Measurements from ENCODE around the gene SKA2. TPM values are rescaled to one million over a fixed set of nuclear protein-coding genes. Genes with fewer than 3 reads are reported as not detected.
"Not testable (repeated sequence)": the region's sequence is repeated elsewhere in the genome, so short reads cannot be mapped to it uniquely, and the experiment has no call there.

Gene SKA2
- total and polyA plus RNA-seq, 4 donors, result 20.5 to 111 (median 27.5) TPM

DNA sequence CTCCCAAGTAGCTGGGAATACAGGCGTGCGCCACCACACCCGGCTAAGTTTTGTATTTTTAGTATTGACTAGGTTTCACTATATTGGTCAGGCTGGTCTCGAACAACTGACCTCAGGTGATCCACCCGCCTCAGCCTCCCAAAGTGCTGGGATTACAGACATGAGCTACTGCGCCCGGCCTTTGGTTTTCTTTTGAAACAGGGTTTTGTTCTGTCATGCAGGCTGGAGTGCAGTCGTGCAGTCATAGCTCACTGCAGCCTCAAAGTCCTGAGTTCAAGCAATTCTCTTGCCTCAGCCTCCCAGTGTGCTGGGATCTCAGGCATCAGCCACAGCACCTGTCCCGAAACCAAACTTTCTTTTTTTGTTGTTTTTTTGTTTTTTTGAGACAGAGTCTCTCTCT, 25.6 kb upstream of the SKA2 start:
- DNase-seq (no peak), ATAC-seq (ENCODE audit: low FRiP score) (no peak)
- H3K4me3 ChIP-seq (ENCODE audit: low read length in 2 of 2), result no peak overlapping the region
- H3K27me3 ChIP-seq (ENCODE audit: control insufficient read depth in 1 of 2, insufficient read depth in 2 of 2, low read length in 1 of 2), result no peaks in the 10 kb centered on the region
- H3K27ac ChIP-seq (ENCODE audit: low read depth in 1 of 2, low read length in 2 of 2), result no peak overlapping the region
- no peaks in the 10 kb centered on the region for H3K9me3 ChIP-seq (ENCODE audit: control insufficient read depth, low read length)
- intact Hi-C loops (cut with DNase I), result no loop called here
- H3K4me1 ChIP-seq (ENCODE audit: control insufficient read depth in 1 of 2, insufficient read depth in 2 of 2, low read length in 2 of 2), result no peaks in the 10 kb centered on the region
- 97 to 99% methylated on average over 9 of the region's 9 CpGs for WGBS, 2 donors
- H3K36me3 ChIP-seq (ENCODE audit: control insufficient read depth in 1 of 2, insufficient read depth in 2 of 2, low read length in 1 of 2), result no peaks in the 10 kb centered on the region

DNA sequence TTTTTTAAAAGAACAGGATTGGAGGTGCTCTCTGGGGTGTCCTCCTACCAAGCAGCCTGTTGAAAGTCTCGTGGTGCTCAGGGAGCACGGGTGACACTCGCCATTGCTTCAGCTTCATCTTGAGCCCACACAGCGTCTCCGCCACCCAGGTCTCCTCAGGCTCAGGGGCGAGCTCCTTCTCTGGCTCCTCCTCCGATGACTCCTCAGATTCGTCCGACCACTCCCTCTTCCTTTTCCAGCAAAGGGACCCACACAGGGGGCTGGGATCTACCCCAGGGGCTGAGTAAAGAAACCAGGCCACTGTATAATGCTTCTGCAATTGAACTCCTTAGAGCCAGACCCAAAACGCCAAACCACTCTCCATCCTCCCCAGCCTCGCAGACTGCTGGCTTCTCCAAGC, 24.6 kb upstream of the SKA2 start:
- DNase-seq; H3K4me1 ChIP-seq (ENCODE audit: control insufficient read depth in 1 of 2, insufficient read depth in 2 of 2, low read length in 2 of 2); H3K36me3 ChIP-seq (ENCODE audit: control insufficient read depth in 1 of 2, insufficient read depth in 2 of 2, low read length in 1 of 2); H3K27me3 ChIP-seq (ENCODE audit: control insufficient read depth in 1 of 2, insufficient read depth in 2 of 2, low read length in 1 of 2); intact Hi-C loops (cut with DNase I); H3K27ac ChIP-seq (ENCODE audit: low read depth in 1 of 2, low read length in 2 of 2); H3K4me3 ChIP-seq (ENCODE audit: low read length in 2 of 2); ATAC-seq (ENCODE audit: low FRiP score); H3K9me3 ChIP-seq (ENCODE audit: control insufficient read depth, low read length): not testable (repeated sequence)
- 94 to 95% methylated on average over 11 of the region's 11 CpGs for WGBS, 2 donors

DNA sequence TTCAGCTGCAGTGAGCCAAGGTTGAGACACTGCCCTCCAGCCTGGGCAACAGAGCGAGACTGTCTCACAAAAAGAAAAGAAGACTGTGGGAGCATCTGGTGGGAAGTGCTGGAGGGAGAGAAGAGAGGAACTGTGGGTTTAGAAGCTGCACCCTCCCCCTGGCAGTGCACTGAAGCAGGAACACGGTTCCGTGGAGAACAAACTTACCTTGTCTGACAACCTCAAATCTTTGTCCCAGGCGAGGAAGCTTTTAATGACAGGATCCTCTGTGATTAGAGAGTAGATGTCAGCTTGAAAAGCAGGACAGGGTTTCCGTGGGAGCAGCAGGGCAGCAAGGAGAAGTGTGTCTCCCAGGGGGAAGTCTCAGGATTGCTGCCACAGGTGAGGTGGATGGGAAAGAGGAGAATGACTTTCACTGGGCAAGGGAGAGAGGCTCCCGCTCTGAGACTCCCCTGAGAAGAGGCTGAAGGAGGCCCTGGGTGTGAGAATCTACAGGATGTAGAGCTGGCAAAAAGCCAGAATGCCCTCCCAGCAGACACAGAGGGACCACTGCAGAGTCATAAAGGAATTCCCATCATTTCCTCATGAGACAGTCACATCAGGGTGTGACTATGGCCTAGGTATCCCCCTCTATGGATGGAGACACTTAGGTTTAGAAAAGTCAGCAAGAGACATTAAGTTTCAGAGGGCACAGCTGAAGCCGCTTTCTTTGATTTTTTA, 23.4 kb upstream of the SKA2 start:
- no peak for DNase-seq
- Histone ChIP-seq H3K9me3 (ENCODE audit: control insufficient read depth, low read length) (no peaks in the 10 kb centered on the region), H3K4me3 (ENCODE audit: low read length in 2 of 2) (no peak overlapping the region), H3K27me3 (ENCODE audit: control insufficient read depth in 1 of 2, insufficient read depth in 2 of 2, low read length in 1 of 2) (no peaks in the 10 kb centered on the region), H3K27ac (ENCODE audit: low read depth in 1 of 2, low read length in 2 of 2) (no peak overlapping the region), H3K36me3 (ENCODE audit: control insufficient read depth in 1 of 2, insufficient read depth in 2 of 2, low read length in 1 of 2) (no peaks in the 10 kb centered on the region), H3K4me1 (ENCODE audit: control insufficient read depth in 1 of 2, insufficient read depth in 2 of 2, low read length in 2 of 2) (no peaks in the 10 kb centered on the region)
- WGBS, 2 donors, result 82 to 90% methylated on average over 7 of the region's 7 CpGs
- no peak for ATAC-seq (ENCODE audit: low FRiP score)
- intact Hi-C loops (cut with DNase I), result no loop called here

DNA sequence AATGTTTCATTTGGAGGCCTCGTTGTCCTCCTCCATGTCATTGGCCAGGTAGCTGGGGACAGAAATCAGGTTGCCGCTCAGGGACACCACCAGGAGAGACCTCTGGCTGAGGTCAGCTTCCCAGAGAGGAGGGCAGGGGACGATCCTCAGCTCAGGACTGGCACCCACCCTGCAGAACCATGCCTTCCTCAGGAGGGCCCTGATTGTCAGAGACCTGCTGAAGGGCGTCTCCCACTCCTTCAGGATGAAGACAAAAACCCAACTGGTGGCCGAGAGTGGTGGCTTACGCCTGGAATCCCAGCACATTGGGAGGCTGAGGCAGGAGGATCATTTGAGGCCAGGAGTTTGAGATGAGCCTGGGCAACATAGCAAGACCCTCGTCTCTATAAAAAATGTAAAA, 20.1 kb upstream of the SKA2 start:
- ATAC-seq (ENCODE audit: low FRiP score) (no peak), DNase-seq (no peak)
- intact Hi-C loops (cut with DNase I), result no loop called here
- Histone ChIP-seq H3K27me3 (ENCODE audit: control insufficient read depth in 1 of 2, insufficient read depth in 2 of 2, low read length in 1 of 2) (no peaks in the 10 kb centered on the region), H3K9me3 (ENCODE audit: control insufficient read depth, low read length) (no peaks in the 10 kb centered on the region), H3K4me1 (ENCODE audit: control insufficient read depth in 1 of 2, insufficient read depth in 2 of 2, low read length in 2 of 2) (no peaks in the 10 kb centered on the region), H3K36me3 (ENCODE audit: control insufficient read depth in 1 of 2, insufficient read depth in 2 of 2, low read length in 1 of 2) (no peaks in the 10 kb centered on the region), H3K4me3 (ENCODE audit: low read length in 2 of 2) (no peak overlapping the region), H3K27ac (ENCODE audit: low read depth in 1 of 2, low read length in 2 of 2) (no peak overlapping the region)
- WGBS, 2 donors, result 92 to 99% methylated on average over 7 of the region's 7 CpGs

DNA sequence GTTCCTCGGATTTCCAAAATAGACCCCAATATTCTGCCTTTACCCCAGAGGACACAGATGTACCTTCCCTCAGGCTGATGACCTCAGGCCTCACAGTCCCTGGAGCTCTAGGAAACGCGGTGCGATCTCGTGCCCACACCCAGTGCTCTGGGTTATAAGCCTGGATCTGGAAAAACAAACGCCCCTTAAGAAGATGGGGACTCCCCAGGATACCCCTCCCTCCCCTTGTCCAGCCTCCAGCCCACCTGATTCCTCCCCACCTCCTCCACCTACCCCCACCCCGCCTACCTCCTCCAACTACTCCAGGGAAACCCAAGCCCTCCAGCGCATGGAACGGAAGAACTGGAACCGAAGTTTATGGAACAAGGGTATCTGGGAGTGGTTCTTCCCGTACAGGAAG, 19.7 kb upstream of the SKA2 start:
- intact Hi-C loops (cut with DNase I), result no loop called here
- no peaks in the 10 kb centered on the region for H3K9me3 ChIP-seq (ENCODE audit: control insufficient read depth, low read length)
- no peak overlapping the region for H3K27ac ChIP-seq (ENCODE audit: low read depth in 1 of 2, low read length in 2 of 2)
- no peaks in the 10 kb centered on the region for H3K27me3 ChIP-seq (ENCODE audit: control insufficient read depth in 1 of 2, insufficient read depth in 2 of 2, low read length in 1 of 2)
- DNase-seq, result no peak
- no peak for ATAC-seq (ENCODE audit: low FRiP score)
- H3K36me3 ChIP-seq (ENCODE audit: control insufficient read depth in 1 of 2, insufficient read depth in 2 of 2, low read length in 1 of 2), result no peaks in the 10 kb centered on the region
- 97 to 98% methylated on average over 11 of the region's 11 CpGs for WGBS, 2 donors
- no peaks in the 10 kb centered on the region for H3K4me1 ChIP-seq (ENCODE audit: control insufficient read depth in 1 of 2, insufficient read depth in 2 of 2, low read length in 2 of 2)
- no peak overlapping the region for H3K4me3 ChIP-seq (ENCODE audit: low read length in 2 of 2)

DNA sequence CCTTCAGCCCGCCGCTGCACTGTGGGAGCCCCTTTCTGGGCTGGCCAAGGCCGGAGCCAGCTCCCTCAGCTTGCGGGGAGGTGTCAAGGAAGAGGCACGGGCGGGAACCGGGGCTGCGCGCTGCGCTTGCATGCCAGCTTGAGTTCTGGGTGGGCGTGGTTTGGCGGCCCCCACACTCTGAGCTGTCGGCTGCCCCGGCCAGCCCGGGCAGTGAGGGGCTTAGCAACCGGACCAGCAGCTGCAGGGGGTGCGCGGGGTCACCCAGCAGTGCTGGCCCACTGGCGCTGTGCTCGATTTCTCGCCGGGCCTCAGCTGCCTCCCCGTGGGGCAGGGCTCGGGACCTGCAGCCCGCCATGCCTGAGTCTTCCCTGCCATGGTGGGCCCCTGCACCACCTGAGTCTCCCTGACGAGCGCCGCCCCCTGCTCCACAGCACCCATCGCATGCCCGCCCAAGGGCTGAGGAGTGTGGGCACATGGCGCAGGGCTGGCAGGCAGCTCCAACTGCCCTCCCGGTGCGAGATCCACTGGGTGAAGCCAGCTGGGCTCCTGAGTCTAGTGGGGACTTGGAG, 17.5 kb upstream of the SKA2 start:
- Histone ChIP-seq H3K27me3 (ENCODE audit: control insufficient read depth in 1 of 2, insufficient read depth in 2 of 2, low read length in 1 of 2) (no peaks in the 10 kb centered on the region), H3K27ac (ENCODE audit: low read depth in 1 of 2, low read length in 2 of 2) (no peak overlapping the region), H3K36me3 (ENCODE audit: control insufficient read depth in 1 of 2, insufficient read depth in 2 of 2, low read length in 1 of 2) (no peaks in the 10 kb centered on the region), H3K9me3 (ENCODE audit: control insufficient read depth, low read length) (no peaks in the 10 kb centered on the region), H3K4me1 (ENCODE audit: control insufficient read depth in 1 of 2, insufficient read depth in 2 of 2, low read length in 2 of 2) (no peaks in the 10 kb centered on the region), H3K4me3 (ENCODE audit: low read length in 2 of 2) (no peak overlapping the region)
- intact Hi-C loops (cut with DNase I), result no loop called here
- 96 to 98% methylated on average over 33 of the region's 33 CpGs for WGBS, 2 donors
- ATAC-seq (ENCODE audit: low FRiP score), result no peak
- no peak for DNase-seq

DNA sequence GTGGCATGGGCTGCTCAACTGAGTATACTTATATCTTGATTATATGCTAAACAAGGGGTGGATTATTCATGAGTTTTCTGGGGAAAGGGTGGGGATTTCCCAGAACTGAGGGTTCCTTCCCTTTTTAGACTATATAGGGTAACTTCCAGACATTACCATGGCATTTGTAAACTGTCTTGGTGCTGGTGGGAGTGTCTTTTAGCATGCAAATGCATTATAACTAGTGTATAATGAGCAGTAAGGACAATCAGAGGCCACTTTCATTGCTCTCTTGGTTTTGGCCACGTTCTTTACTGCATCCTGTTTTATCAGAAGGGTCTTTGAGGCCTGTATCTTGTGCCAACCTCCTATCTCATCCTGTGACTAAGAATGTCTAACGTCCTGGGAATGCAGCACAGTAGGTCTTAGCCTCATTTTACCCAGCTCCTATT, 12.6 kb upstream of the SKA2 start:
- DNase-seq (no peak), ATAC-seq (ENCODE audit: low FRiP score) (no peak)
- Histone ChIP-seq H3K4me1 (ENCODE audit: control insufficient read depth in 1 of 2, insufficient read depth in 2 of 2, low read length in 2 of 2) (no peaks in the 10 kb centered on the region), H3K9me3 (ENCODE audit: control insufficient read depth, low read length) (no peaks in the 10 kb centered on the region), H3K27me3 (ENCODE audit: control insufficient read depth in 1 of 2, insufficient read depth in 2 of 2, low read length in 1 of 2) (no peaks in the 10 kb centered on the region), H3K36me3 (ENCODE audit: control insufficient read depth in 1 of 2, insufficient read depth in 2 of 2, low read length in 1 of 2) (no peaks in the 10 kb centered on the region), H3K27ac (ENCODE audit: low read depth in 1 of 2, low read length in 2 of 2) (no peak overlapping the region), H3K4me3 (ENCODE audit: low read length in 2 of 2) (no peak overlapping the region)
- 35 to 41% methylated on average over 2 of the region's 2 CpGs for WGBS, 2 donors
- intact Hi-C loops (cut with DNase I), result no loop called here

DNA sequence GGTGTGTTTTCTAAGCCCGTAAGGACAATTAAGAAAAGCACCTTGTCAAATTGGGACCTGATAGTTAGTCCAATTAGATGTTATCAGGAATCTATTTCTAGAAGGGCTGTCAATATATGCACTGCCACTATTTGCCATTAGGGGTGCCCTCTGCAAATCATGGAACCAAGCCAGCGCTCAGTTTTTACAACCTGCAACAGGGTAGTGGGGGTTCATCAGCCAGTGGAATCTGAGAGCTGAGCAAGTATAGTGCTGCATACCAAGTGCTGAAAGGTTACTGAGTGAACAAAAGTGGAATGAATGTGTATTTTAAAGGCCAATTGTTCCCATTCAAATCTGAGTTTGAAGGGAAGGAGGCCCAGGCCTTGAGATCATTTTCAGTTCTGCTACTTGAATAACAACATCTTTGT, 11.0 kb upstream of the SKA2 start:
- DNase-seq (no peak), ATAC-seq (ENCODE audit: low FRiP score) (no peak)
- intact Hi-C loops (cut with DNase I), result no loop called here
- H3K27ac ChIP-seq (ENCODE audit: low read depth in 1 of 2, low read length in 2 of 2), result no peak overlapping the region
- no peaks in the 10 kb centered on the region for H3K27me3 ChIP-seq (ENCODE audit: control insufficient read depth in 1 of 2, insufficient read depth in 2 of 2, low read length in 1 of 2)
- no peak overlapping the region for H3K4me3 ChIP-seq (ENCODE audit: low read length in 2 of 2)
- no peaks in the 10 kb centered on the region for H3K36me3 ChIP-seq (ENCODE audit: control insufficient read depth in 1 of 2, insufficient read depth in 2 of 2, low read length in 1 of 2)
- H3K9me3 ChIP-seq (ENCODE audit: control insufficient read depth, low read length), result no peaks in the 10 kb centered on the region
- H3K4me1 ChIP-seq (ENCODE audit: control insufficient read depth in 1 of 2, insufficient read depth in 2 of 2, low read length in 2 of 2), result no peaks in the 10 kb centered on the region
- 70 to 73% methylated on average over 2 of the region's 2 CpGs for WGBS, 2 donors

DNA sequence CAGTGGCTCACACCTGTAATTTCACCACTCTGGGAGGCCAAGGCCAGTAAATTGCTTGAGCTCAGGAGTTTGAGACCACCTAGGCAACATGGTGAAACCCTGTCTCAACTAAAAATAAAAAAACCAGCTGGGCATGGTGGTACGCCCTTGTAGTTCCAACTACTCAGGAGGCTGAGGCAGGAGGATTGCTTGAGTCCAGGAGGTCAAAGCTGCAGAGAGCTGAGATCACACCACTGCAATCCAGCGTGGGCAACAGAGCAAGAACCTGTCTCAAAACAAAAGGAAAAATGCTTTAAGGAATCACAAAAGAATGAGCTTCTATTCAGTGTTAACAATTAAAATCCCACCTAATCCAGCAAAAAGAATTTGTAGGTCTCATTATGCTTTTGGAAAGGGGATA, 6.5 kb upstream of the SKA2 start:
- no peak overlapping the region for H3K4me3 ChIP-seq (ENCODE audit: low read length in 2 of 2)
- H3K9me3 ChIP-seq (ENCODE audit: control insufficient read depth, low read length), result no peaks in the 10 kb centered on the region
- no peak overlapping the region for H3K27ac ChIP-seq (ENCODE audit: low read depth in 1 of 2, low read length in 2 of 2)
- intact Hi-C loops (cut with DNase I), result no loop called here
- H3K36me3 ChIP-seq (ENCODE audit: control insufficient read depth in 1 of 2, insufficient read depth in 2 of 2, low read length in 1 of 2), result no peaks in the 10 kb centered on the region
- ATAC-seq (ENCODE audit: low FRiP score) (no peak), DNase-seq (no peak)
- no peaks in the 10 kb centered on the region for H3K4me1 ChIP-seq (ENCODE audit: control insufficient read depth in 1 of 2, insufficient read depth in 2 of 2, low read length in 2 of 2)
- 91 to 93% methylated on average over 2 of the region's 2 CpGs for WGBS, 2 donors
- no peaks in the 10 kb centered on the region for H3K27me3 ChIP-seq (ENCODE audit: control insufficient read depth in 1 of 2, insufficient read depth in 2 of 2, low read length in 1 of 2)
